SIG-M5 treated with dmso at 0.1 percent for 504 hours (cell line): ENCODE data around the gene E2F4.

Source experiments
- DNase-seq: peaks from one replicate; lab custom pipeline; 2025; ENCODE audit not compliant: unreplicated experiment; lab: John Stamatoyannopoulos, UW

The E2F4 gene

GRCh38 chr16:67207249-67208091 is 15.5 kb downstream of the E2F4 start:
- no peak for DNase-seq

- DNase-seq, result no peak
Measured at GRCh38 chr16:67208154-67208896, 16.4 kb downstream of the E2F4 start.

GRCh38 chr16:67209565-67209964 is 17.6 kb downstream of the E2F4 start:
- no peak for DNase-seq

GRCh38 chr16:67210069-67210937 is 18.3 kb downstream of the E2F4 start:
- no peak for DNase-seq

GRCh38 chr16:67211674-67212073 is 19.7 kb downstream of the E2F4 start:
- no peak for DNase-seq

- DNase-seq, result no peak
Measured at GRCh38 chr16:67212766-67213165, 20.8 kb downstream of the E2F4 start.

- no peak for DNase-seq
Measured at GRCh38 chr16:67213197-67214019, 21.5 kb downstream of the E2F4 start.

- no peak for DNase-seq
Measured at GRCh38 chr16:67215706-67216105, 23.8 kb downstream of the E2F4 start.

GRCh38 chr16:67216612-67217490 is 24.9 kb downstream of the E2F4 start:
- DNase-seq, result no peak

GRCh38 chr16:67223992-67224391 is 32.0 kb downstream of the E2F4 start:
- DNase-seq, result no peak

GRCh38 chr16:67226295-67226803 is 34.4 kb downstream of the E2F4 start:
- DNase-seq, result no peak

- peak; percentile 95 for DNase-seq
Measured at GRCh38 chr16:67226804-67227566, 35.0 kb downstream of the E2F4 start, which contains the start of gene TMEM208. TSS of gene TMEM208 (plus strand) at chr16:67227130. CDS start at chr16:67227219, 89 bp downstream.

GRCh38 chr16:67227567-67227921 is 35.6 kb downstream of the E2F4 start:
- DNase-seq, result no peak

- DNase-seq, result no peak
Measured at GRCh38 chr16:67228034-67228785, 36.3 kb downstream of the E2F4 start.

GRCh38 chr16:67228905-67229304 is 37.0 kb downstream of the E2F4 start:
- DNase-seq, result no peak

GRCh38 chr16:67229906-67230808 is 38.2 kb downstream of the E2F4 start:
- DNase-seq, result no peak
